Fibroblast of gingiva (primary cell): ENCODE results near the gene RSAD2.
"Not testable (repeated sequence)": the region's sequence is repeated elsewhere in the genome, so short reads cannot be mapped to it uniquely, and the experiment has no call there.

ENCODE experiments used
- DNase-seq: peaks from one replicate; pipeline ENCODE4 v3.0.0-alpha.2; 2011; ENCODE audit warnings: low read depth

The RSAD2 gene, protein sequence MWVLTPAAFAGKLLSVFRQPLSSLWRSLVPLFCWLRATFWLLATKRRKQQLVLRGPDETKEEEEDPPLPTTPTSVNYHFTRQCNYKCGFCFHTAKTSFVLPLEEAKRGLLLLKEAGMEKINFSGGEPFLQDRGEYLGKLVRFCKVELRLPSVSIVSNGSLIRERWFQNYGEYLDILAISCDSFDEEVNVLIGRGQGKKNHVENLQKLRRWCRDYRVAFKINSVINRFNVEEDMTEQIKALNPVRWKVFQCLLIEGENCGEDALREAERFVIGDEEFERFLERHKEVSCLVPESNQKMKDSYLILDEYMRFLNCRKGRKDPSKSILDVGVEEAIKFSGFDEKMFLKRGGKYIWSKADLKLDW

DNA sequence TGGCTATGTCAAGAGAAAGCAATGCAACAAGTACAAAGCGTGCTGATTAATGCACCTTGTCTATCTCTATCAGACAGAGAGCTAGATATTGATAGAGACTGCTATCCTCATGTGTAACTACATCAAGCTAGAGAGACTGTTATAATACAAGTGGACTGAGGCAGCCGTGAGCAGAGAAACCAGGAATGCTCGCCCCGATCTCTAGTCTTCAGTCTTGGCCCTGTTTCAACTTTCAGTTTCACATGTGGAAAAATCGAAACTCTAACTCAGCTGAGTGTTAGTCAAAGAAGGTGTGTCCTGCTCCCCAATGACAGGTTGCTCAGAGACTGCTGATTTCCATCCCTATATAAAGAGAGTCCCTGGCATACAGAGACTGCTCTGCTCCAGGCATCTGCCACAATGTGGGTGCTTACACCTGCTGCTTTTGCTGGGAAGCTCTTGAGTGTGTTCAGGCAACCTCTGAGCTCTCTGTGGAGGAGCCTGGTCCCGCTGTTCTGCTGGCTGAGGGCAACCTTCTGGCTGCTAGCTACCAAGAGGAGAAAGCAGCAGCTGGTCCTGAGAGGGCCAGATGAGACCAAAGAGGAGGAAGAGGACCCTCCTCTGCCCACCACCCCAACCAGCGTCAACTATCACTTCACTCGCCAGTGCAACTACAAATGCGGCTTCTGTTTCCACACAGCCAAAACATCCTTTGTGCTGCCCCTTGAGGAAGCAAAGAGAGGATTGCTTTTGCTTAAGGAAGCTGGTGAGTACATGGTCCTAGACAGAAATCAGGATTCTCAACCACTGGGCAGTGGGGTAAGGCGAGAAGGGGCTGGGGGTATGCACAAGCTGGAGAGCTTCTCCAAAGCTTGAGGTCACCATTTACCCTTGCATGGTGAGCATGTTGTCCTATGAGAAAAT lies at the start of gene RSAD2:
TSS of gene RSAD2 (plus strand) at position 376 of the 903 bp plus-strand sequence. CDS start at position 400, 24 bp downstream.
- DNase-seq = peak; percentile 18

DNA sequence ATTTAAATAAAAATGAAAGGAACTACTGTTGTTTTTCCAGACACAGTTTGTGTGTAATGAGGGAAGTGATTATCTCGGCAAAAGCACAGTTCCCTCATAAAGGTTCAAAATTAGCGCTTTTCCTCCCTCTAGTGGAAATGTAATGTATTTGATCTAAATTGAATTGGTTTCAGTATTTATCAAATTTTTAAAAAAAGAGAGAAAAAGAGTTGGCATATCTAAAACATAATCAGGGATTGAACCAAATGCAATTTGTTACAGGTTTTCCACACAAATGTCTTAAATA lies 49.3 kb upstream of the RSAD2 start:
- DNase-seq = peak; percentile 16

DNA sequence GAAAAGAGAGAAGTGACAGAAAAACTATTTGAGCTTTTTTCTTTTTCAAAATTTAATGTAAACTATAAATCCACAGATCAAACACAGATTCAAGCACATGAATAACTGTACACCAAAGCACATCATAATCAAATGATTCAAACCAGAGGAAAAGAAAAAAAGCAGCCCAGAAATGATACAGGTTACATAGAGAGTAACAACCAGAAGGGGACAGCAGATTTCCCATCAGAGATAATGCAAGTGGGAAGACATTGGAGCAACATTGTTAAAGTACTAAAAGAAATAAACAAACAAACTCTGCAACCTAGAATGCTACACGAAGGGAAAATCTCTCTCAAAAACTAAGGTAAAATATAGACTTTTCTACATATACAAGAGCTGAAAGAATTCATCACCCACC lies 46.3 kb upstream of the RSAD2 start:
- DNase-seq = no peak

DNA sequence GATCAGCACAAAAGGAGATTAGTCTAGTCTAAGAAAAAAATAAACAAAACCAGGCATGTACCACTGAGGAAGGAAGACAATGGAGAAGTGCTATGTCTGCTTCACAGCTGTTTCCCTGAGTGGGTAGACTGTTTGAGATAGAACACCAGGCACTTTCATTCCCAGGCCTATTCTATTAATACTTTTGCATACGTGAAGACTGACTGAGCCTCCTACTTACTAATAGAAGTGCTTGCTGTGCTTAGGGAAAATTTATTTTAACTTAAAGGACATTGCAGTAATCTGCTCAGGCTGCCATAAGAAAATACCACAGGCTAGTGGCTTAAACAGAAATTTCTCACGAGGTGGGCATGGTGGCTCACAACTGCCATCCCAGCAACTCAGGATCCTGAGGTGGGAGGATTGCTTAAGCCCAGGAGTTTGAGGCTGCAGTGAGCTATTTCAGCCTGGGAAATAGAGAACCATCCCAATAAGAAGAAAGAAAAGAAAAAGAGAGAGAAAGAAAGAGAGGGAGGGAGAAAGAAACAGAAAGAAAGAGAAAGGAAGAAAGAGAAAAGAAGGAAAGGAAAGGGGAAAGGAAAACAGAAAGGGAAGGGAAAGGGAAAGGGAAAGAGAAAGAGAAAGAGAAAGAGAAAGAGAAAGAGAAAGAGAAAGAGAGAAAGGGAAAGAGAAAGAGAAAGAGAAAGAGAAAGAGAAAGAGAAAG lies 44.8 kb upstream of the RSAD2 start:
- no peak for DNase-seq

DNA sequence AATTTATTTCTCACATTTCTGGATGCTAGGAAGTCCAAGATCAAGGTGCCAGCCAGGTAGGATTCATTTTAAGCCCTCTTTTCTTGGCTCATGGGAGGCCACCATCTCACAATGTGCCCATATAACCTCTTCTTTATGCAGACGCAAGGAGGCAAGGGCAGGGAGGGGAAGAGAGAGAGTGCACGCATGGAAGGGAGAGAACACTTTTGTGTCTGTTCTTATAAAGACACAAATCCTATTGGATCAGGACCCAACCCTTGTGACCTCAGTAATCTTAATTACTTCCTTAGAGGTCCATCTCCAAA lies 44.3 kb upstream of the RSAD2 start:
- no peak for DNase-seq

DNA sequence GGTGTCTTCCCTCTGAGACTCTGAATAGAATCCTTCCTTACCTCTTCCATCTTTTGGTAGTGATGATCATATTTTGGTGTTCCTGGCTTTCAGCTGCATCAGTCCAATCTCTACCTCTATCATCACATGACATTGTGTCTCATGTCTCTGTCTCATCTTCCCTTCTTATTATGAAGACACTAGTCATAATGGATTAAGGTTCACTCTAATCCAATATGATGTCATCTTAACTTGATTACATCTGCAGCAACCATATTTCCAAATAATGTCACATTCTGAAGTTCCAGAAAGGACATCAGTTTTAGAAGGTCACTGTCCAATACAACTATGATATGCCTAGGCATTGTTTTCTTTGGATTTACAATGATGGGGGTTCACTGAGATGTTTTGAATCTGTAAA lies 43.4 kb upstream of the RSAD2 start:
- no peak for DNase-seq

DNA sequence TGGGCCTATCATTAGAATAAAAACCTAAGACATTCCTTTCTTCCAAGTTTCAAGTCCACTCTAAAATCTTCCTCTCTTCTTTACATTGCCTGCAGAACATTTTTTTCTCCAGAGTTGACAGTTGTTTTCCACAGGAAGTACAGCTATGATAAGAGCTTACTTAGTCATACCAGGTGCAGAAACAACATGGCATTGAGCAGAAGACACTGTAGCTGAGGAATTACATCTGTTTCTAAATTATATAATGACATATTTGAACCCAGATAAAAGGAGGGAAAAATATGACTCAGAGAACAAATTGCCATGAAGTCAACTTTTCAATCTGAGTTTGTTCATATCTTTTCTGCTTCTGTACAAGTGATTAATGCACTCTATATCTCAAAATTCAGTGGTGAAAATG lies 42.1 kb upstream of the RSAD2 start:
- no peak for DNase-seq

DNA sequence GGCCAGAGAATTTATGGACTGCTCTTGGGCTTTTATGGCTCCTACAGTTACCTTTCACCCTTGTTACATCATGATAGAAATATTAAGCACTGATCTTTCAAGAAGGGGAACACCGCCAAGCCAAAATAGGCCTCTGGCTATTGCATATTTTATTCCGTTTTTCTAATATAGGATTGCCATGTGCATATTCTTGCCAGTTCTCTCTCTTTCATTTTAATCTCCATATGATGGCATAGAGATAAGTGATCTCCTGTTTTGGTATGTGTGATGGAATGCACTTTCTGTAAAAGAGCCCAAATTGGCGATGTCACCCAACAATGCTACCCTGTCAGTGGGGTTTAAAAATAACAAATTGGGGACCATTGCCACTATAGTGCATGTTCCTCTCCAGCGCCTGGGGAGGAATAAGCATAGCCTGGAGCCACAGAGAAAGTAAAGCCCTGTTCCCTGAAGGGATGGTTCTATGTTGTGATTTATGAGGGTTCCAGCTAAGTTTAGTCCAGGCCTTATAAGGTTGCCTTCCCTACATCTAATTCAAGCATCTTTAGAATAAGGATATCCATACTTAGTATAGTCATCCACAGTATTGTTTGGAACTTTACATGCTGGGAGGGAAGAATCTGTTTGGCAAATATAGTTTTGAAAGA lies 38.8 kb upstream of the RSAD2 start:
- no peak for DNase-seq

DNA sequence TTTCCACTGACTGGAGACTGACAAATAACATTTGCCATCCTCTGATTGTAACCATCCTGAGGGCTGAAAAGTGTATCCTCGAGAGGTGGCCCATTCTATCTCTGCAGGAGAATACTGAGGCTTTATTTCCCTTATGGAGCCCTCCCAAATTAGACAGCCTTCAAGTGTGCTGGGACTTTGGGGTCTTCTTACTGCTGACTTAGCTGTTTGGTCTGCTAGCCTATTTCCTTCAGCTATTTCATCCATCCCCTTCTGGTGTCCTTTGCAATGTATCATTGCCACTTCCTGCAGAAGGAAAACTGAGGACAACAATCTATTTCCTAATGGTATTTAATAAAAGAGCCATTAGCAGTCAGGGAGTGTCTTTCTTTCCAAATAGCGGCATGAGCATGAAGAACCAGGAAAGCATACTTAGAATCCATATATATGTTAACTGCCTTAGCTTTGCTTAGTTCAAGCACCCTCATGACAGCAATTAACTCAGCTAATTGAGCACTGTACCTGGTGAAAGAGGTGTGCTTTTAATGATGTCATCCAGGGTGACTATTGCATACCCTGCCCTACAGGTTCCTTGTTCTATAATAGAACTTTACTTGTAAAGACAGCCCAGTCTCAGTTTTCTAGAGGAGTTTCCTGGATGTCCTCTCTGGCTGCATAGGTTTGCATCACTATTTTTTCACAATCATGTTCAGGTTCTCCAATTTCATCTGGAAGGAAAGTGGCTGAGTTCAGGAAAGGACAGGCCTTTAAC lies 35.9 kb upstream of the RSAD2 start:
- no peak for DNase-seq

DNA sequence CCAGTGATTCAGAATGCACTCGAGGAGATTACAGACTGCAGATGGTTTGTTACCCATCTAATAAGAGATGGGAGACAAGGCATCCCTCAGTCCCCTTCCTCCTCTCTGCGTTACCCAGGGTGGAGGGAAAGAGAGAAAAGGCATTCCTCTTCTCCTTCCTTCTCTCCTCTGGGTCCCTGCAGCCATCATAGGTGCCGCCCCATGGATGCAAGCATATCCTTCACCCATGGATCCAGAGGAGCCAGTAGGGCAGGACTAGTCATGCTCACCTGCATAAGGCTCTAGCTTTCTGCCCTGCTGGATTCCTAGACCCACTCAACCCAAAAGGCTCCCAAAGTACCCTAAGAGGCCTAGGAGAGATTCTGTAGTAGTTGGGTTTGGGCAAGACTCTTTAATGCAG lies 32.3 kb upstream of the RSAD2 start:
- DNase-seq = peak; percentile 10

DNA sequence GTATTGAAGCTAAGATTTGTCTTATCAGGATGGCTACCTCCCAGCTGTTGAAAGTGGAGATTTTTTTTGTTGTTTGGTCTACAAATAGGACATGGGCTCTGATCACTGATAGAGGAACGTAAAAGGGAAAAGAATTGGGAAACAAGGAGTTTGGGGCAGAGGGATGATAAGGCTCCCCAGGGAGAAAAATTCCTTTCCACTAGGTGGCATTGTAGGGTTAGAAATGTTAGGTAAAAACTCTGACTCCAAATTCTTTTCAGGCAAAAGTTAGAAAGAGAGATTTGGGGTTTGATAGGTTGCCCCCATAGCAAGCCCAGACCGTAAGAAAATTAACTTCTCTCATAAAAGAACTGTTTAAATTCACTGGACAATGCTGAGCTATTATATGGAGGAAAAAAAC lies 31.7 kb upstream of the RSAD2 start:
- no peak for DNase-seq

DNA sequence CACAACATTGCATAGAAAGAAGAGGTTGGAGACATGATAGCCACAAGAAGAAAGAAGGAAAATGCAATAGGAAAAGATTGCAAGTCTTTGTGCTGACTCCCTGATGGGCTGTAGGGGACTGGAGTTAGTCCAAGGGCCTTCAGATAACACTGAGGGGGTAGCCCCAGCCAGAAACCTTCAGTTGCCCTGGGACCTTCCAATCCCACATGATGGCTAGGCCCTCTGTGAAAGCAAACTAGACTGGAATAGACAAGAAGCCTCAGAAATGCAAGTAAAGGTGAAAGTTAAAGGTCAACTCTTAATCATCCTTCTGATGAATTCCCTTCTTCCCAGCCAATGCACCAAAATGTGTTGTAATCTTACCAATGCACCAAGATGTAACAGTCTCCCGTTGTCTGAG lies 31.0 kb upstream of the RSAD2 start:
- no peak for DNase-seq

DNA sequence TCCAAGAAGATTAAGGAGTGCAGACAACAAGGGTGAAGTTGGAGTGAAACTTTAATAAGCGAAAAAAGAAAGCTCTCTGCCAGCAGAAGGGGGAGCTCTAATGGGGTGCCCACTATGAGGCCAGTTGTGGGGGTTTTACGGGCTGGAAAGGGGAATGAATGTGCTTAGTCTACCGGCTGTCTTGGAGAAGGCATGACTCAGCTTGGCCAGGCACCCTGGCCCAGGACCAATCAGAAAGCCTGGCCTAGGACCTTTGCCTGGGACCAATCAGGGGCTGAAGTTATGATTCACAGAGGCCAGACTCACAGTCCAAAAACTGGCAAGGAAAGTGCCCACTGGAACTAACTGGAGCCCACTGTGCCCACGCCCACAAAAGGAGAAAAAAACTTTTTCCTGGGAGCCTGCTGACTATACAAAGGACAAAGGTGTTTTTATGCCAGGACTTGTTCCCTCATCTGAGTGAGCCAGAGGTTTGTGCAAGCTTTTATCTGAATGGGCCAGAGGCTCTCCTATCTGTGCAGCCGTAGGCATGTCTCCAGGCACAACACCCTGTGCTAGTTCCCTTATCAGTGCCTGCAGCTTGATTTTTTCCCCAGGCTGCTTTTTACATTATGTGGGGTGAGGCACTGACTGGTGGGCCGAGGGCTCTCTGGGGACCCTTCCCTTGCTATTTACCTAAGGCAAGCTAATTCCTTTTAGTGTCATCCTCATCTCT lies 30.5 kb upstream of the RSAD2 start:
- no peak for DNase-seq

DNA sequence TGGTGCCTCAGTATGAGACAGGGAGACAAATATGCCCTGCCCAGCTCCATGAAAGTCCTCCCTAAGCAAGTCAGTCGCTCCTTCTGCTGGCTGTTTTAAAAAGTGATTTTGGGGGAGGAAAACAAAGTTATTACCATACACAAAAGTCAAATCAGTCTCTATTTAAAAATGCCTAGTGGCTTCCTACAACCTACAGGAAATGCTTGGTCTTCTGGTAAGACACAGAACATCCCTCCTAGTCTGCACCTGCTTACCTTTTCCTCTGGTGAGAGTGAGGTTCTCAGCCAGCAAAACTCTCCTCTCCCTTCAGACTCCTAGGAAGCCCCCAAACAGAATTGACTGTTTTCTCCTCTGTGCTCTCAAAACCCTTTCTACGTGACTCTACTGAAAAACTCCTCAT lies 25.4 kb upstream of the RSAD2 start:
- no peak for DNase-seq

DNA sequence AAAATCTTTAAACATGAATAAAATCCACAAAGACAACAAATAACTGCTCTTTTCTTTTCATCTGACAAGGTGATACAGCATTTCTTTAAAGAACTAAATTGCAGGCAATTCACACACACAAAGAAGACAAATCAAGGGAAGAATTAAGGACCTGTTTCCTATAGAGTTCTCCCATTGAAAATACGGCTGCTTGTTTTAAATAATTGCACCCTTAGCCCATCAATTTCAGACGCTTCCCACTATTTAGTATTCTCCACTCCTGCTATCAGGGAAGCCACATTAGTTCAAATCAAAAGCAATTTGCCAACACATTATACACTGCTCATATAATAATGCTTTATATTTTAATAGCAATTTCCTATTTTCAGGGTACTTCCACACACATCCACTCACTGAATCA lies 23.2 kb upstream of the RSAD2 start:
- no peak for DNase-seq

DNA sequence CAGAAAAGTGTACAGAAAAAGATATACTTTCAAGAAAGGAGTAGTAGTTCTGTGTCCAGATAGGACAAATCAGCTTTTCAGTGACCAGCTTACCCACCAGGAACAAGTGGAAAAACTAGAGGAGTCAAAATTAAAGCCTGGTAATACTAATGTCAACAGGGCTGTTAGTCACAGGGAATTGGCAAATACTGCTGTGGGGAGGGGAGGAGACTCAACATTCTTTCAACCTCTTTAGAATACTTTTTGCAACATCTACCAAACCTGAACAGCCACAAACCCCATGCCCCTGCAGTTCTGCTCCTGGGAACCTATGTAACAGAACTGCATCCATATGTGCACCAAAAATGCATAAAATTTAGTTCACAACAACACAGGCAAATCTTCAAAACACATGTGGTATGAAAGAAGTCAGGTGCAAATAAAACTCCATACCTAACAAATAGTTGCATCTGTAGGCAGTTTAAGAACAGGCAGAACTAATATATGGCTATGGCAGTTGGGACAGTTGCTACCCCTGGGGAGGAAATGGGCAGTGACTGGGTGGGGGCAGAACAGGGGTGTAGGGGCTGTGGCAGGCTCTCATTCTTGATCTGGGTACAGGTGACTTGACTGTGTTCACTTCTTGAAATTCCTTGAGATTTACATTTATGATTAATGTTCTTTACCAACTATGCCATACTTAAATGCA lies 21.6 kb upstream of the RSAD2 start:
- DNase-seq = no peak

DNA sequence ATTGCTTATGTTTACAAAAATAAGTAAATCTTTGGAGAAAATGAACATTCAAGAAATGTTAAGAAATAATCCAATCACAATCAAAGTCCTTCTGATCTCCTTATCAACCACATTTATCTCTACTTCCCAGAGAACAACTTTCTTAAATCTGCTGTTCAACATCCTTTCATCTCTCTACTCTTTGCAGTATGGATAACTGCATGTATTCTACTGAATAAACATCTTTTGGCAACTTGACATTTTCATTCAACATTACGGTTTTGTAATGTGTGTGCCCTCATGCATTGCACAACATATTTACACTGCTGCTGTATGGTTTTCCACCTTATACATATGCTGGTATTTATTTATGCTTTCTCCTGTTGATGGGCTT lies 21.0 kb upstream of the RSAD2 start:
- DNase-seq = no peak

DNA sequence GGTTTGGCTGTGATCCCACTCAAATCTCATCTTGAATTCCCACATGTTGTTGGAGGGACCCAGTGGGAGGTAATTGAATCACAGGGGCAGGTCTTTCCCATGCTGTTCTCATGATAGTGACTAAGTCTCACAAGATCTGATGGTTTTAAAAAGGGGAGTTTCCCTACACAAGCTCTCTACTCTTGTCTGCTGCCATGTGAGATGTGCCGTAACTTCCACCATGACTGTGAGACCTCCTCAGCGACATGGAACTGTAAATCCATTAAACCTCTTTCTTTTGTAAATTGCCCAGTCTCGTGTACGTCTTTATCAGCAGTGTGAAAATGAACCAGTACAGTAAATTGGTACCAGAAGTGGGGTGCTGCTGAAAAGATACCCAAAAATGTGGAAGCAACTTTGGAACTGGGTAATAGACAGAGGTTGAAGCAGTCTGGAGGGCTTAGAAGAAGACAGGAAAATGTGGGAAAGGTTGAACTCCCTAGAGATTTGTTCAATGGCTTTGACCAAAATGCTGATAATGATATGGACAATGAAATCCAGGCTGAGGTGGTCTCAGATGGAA lies 19.0 kb upstream of the RSAD2 start:
- not testable (repeated sequence) for DNase-seq

DNA sequence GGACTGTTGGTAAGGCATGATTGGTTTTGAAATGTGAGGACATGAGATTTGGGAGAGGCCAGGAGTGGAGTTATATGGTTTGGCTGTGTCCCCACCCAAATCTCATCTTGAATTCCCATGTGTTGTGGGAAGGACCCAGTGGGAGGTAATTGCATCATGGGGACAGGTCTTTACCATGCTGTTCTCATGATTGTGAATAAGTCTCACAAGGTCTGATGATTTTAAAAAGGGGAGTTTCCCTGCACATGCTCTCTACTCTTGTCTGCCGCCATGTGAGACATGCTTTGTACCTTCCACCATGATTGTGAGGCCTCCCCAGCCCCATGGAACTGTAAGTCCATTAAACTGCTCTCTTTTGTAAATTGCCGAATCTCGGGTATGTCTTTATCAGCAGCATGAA lies 17.3 kb upstream of the RSAD2 start:
- no peak for DNase-seq

DNA sequence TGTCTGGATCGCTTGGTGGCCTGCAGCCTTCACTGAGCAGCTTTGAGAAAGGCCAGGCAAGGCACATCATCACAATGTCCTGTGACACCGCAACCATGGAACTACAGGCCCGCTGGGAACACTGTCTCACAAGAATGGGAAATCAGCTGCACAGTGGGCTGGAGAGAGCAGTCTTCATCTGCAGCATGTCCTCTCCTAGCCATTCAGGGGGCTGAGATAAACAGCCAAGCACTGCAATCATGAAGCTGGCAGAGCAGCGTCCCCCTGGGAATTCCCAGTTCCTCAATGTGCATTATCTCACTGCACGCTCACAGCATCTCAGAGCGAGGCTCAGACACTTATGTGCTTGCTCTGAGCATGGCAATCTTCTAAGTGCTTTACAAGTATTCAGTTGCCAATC lies 13.8 kb upstream of the RSAD2 start:
- no peak for DNase-seq
